Amygdala (tissue), 56 donors: ENCODE data around the gene PCYOX1L.

Experiments used
- DNase-seq, 56 donors: peaks; one replicate each; lab custom pipeline; 2025; lab: John Stamatoyannopoulos, UW

PCYOX1L gene

GRCh38 chr5:149417711-149418368, 60.0 kb downstream of the PCYOX1L start:
- DNase-seq: no peak

- DNase-seq: no peak
Observed at GRCh38 chr5:149418910-149419531, 61.2 kb downstream of the PCYOX1L start.
